Esophagus muscularis mucosa (tissue), 4 donors: ENCODE results near the gene BORCS6. TPM values are rescaled to one million over a fixed set of nuclear protein-coding genes. Genes with fewer than 3 reads are reported as not detected.
A peak's percentile ranks its signal among the peaks of the same experiment; 100 is the strongest.

Experiments
- DNase-seq: peaks from one replicate; pipeline ENCODE4 v3.0.0-alpha.2; 2017; ENCODE audit errors: extremely low spot score
- H3K27ac ChIP-seq, 4 donors: fragments of 200-600 bp; sonication (generic); replicated peaks in 1 of 4; 1 replicate in 3 of 4; 2 replicates in 1 of 4; pipeline ENCODE4 v1.5.1; 2016 to 2019; ENCODE audit warnings: mild to moderate bottlenecking in 1 of 4
- H3K27me3 ChIP-seq, 4 donors: fragments of 200-600 bp; sonication (generic); one replicate each; pipeline versions ENCODE4 v1.5.1 to v1.6.0; 2016 to 2019
- H3K36me3 ChIP-seq, 4 donors: fragments of 200-600 bp; sonication (generic); one replicate each; pipeline ENCODE4 v1.5.1; 2016 to 2019
- H3K4me1 ChIP-seq, 4 donors: fragments of 200-600 bp; sonication (generic); one replicate each; pipeline ENCODE4 v1.5.1; 2016 to 2019
- H3K4me3 ChIP-seq, 4 donors: fragments of 200-600 bp; sonication (generic); 1 replicate in 2 of 4; 2 replicates in 2 of 4; pipeline ENCODE4 v1.5.1; 2016 to 2019; ENCODE audit warnings: mild to moderate bottlenecking in 4 of 4, moderate library complexity in 1 of 4
- H3K9me3 ChIP-seq, 4 donors: fragments of 200-600 bp; sonication (generic); 1 replicate in 3 of 4; 2 replicates in 1 of 4; pipeline ENCODE4 v1.5.1; 2016 to 2019
- EP300 ChIP-seq: sonication (generic); formaldehyde crosslinking; IDR thresholded peaks from one replicate; pipeline ENCODE4 v1.6.1; 2017; ENCODE audit warnings: antibody characterized with exemption
- POLR2A ChIP-seq: fragments of 450-650 bp; IDR thresholded peaks from one replicate; pipeline ENCODE4 v1.6.1; 2017; ENCODE audit warnings: antibody characterized with exemption, moderate library complexity, mild to moderate bottlenecking, low read depth
- POLR2AphosphoS5 ChIP-seq, 2 donors: sonication (generic); formaldehyde crosslinking; IDR thresholded peaks; one replicate each; pipeline ENCODE4 v1.6.1; 2017; ENCODE audit warnings: antibody characterized with exemption in 2 of 2
- WGBS: methylation state at CpG from one replicate; pipeline ENCODE4 v1.1.5; 2018; 5-methylcytosine and 5-hydroxymethylcytosine counted together
- intact Hi-C: fragments of 100-400 bp; cut with DNase I; formaldehyde crosslinking; loops from one replicate; pipeline ENCODE4 v1.15.1; 2023
- total RNA-seq, 4 donors: library from RNA; depleted of rRNA; stranded (reverse); fragments of >200 nt; gene quantifications; one replicate each; pipeline versions ENCODE4 v1.1.0 to v1.2.1, GENCODE V29; 2016
- TF ChIP-seq, protein P1 (sequence below), 3 experiments: fragments of 200-600 bp in 2 of 3; fragments of 450-650 bp in 1 of 3; sonication (generic) in 2 of 3; IDR thresholded peaks; one replicate each; pipeline ENCODE4 v1.5.1; 2017 to 2019; ENCODE audit warnings: antibody characterized with exemption in 3 of 3, mild to moderate bottlenecking in 2 of 3, moderate library complexity in 1 of 3

The BORCS6 gene
- total RNA-seq, 4 donors from 2014 or later = 8.6 to 22.4 (median 13.9) TPM

DNA sequence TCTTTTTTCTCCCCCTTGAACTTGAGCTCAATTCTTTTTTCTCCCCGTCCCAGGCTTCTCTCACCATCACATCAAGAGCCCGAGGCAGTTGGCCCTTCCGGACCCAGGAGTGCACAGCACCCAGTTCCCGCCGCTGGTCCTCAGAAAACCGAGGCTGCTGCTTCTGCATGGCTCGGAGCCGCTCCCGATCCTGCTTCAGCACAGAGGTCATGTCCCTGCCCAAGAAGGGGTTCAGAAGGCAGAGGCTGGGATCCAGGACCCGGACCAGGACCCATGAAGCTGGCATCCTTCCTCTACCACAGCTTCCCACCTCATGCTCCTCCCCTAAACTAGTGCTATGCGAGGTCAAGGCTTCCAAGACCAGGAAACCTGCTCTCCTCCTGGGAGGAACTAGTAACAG is 48.2 kb downstream of the BORCS6 start:
- H3K4me3 ChIP-seq = no peak overlapping the region
- no peaks in the 10 kb centered on the region for H3K27me3 ChIP-seq
- H3K36me3 ChIP-seq = peaks cover 74 to 76% (median 75%) of the 10 kb centered on the region in 4 donors
- peaks cover 37 to 85% (median 85%) of the 10 kb centered on the region in 4 donors for H3K4me1 ChIP-seq
- H3K9me3 ChIP-seq = no peaks in the 10 kb centered on the region
- intact Hi-C loops = no loop called here
- TF ChIP-seq EP300 (no peak), POLR2AphosphoS5 (IDR thresholded peaks at IDR 0.05) (no peak), POLR2A (no peak)
- TF ChIP-seq, protein P1, sequence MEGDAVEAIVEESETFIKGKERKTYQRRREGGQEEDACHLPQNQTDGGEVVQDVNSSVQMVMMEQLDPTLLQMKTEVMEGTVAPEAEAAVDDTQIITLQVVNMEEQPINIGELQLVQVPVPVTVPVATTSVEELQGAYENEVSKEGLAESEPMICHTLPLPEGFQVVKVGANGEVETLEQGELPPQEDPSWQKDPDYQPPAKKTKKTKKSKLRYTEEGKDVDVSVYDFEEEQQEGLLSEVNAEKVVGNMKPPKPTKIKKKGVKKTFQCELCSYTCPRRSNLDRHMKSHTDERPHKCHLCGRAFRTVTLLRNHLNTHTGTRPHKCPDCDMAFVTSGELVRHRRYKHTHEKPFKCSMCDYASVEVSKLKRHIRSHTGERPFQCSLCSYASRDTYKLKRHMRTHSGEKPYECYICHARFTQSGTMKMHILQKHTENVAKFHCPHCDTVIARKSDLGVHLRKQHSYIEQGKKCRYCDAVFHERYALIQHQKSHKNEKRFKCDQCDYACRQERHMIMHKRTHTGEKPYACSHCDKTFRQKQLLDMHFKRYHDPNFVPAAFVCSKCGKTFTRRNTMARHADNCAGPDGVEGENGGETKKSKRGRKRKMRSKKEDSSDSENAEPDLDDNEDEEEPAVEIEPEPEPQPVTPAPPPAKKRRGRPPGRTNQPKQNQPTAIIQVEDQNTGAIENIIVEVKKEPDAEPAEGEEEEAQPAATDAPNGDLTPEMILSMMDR (IDR thresholded peaks at IDR 0.05) = no peak
- H3K27ac ChIP-seq = peak overlapping the region; percentile 85 to 100 (median 97)
- WGBS = 87% methylated on average over 11 of the region's 11 CpGs
- no peak for DNase-seq

DNA sequence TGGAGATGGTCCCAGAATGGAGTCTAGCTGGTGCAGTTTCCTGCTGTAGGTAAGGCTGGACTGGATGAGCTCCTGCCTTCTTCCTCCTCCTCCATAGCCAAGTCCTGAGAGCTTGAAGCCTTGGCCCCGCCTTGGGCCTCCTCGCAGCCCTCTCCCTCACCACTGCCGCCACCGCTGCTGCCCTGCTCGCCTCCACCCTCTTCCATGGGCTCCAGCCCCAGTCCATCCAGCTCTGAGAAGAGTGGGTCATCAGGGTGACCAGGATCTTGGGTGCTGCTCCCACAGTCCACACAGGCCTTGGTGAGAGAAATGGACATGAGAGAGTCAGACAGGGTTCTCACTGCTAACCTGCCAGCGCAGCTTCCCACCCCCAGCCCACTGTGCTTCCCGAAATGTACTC is 48.9 kb downstream of the BORCS6 start:
- Histone ChIP-seq H3K4me3 (no peak overlapping the region), H3K27me3 (no peaks in the 10 kb centered on the region), H3K27ac (peak overlapping the region; percentile 85 to 100 (median 97)), H3K4me1 (peaks cover 31 to 79% (median 78%) of the 10 kb centered on the region in 4 donors), H3K9me3 (no peaks in the 10 kb centered on the region), H3K36me3 (peaks cover 67 to 69% (median 68%) of the 10 kb centered on the region in 4 donors)
- no peak for DNase-seq
- TF ChIP-seq, protein P1 (IDR thresholded peaks at IDR 0.05) = no peak
- TF ChIP-seq POLR2A = no peak
- peak in 1 of 2 donors; percentile 4 for TF ChIP-seq POLR2AphosphoS5 (IDR thresholded peaks at IDR 0.05)
- TF ChIP-seq EP300 = no peak
- 91% methylated on average over 7 of the region's 7 CpGs for WGBS
- intact Hi-C loops = no loop called here

DNA sequence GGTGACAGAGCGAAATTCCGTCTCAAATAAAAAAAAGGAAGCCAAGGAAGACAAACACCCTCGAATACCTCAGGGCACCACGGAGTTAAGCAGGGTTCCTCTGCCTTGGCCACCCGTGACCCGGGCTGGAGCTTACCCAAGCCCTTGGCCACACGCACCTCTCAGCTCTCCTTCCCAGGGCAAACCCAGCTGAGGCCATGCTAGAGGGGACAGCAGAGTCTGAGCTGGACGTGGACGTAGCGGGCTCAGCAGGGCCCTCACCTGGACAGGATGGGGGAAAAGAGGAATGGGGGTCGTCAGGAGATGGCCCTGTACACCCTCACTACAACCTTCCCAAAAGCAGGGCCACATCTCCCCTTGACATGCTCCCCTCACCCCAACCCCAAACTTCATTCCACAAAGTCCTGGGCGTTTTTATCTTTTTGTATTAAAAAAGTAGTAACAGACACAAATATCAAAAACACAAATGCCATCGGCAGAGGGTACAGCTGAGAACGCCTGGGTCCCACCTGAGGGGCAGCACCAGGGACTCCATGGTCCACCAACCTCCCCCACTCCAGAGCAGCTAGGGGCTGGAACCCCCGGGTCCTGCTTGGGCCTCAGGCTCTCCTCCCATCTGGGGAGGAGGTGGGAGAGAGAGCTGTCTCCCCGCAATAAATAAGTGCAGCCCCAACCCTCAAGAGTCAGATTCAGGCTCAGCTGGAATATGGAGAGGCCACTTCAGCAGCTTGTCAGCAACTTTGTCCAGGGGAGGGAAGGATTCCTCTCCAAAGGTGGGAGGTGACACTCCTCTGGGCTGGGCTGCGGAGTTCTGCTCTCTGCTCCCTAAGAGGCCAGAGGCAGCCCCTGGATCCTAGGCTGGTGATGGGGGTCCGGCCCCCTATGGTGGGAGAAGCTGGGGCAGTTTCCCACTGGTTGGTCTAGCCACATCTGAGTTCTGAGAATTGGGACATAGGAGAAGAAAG is 49.6 kb downstream of the BORCS6 start:
- Histone ChIP-seq H3K36me3 (peaks cover 60 to 62% (median 61%) of the 10 kb centered on the region in 4 donors), H3K27me3 (no peaks in the 10 kb centered on the region), H3K4me3 (no peak overlapping the region), H3K27ac (peak overlapping the region; percentile 85 to 100 (median 97)), H3K4me1 (peaks cover 31 to 74% (median 71%) of the 10 kb centered on the region in 4 donors), H3K9me3 (no peaks in the 10 kb centered on the region)
- intact Hi-C loops = no loop called here
- WGBS = 71% methylated on average over 17 of the region's 18 CpGs
- no peak for TF ChIP-seq EP300
- TF ChIP-seq, protein P1 (IDR thresholded peaks at IDR 0.05) = no peak
- TF ChIP-seq POLR2A = no peak
- peak in 1 of 2 donors; percentile 15 for TF ChIP-seq POLR2AphosphoS5 (IDR thresholded peaks at IDR 0.05)
- DNase-seq = no peak

DNA sequence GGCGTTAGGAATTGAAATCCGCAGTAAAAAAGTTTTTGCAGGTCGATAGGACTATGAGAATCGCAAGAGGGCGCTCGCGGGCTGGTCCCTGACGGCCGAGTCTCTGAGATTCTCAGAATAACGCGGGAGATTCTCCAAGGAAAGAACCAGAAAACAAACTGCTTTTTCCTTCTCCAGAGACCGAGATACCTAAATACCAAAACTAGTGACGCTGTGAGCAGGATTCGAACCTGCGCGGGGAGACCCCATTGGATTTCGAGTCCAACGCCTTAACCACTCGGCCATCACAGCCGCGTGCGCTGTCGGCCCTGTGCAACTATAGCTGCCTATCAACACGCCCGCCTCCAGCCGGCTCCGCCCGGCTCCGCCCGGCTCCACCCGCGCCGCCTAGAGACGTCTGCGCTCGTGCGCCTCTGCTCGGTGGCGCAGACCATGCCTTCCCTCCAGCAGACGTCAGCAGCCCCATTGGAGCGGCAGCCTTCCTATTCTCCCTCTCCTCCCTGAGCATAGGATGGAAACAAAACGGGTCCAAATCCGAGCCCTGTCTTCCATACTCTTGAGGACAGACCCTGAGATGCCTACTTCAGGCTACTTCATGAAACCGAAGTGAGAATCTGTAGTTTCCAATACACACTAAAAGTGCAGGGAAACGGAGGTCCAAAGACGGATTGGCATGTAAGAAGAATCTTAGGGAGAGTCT is 51.2 kb downstream of the BORCS6 start:
- H3K9me3 ChIP-seq = no peaks in the 10 kb centered on the region
- H3K4me3 ChIP-seq = peak overlapping the region; percentile 2 to 31 (median 20)
- H3K36me3 ChIP-seq = peaks cover 45 to 47% (median 46%) of the 10 kb centered on the region in 4 donors
- intact Hi-C loops = loop anchor here (1.0 kb wide), 1 partner anchor 19 kb away; no protein-coding TSS in a partner anchor
- under 1% methylated on average over 45 of the region's 46 CpGs for WGBS
- no peaks in the 10 kb centered on the region for H3K27me3 ChIP-seq
- peak; percentile 99 for DNase-seq
- TF ChIP-seq, protein P1 (IDR thresholded peaks at IDR 0.05) = peak; percentile 79 to 94 (median 83)
- no peak for TF ChIP-seq EP300
- TF ChIP-seq POLR2A = peak; percentile 35
- TF ChIP-seq POLR2AphosphoS5 (IDR thresholded peaks at IDR 0.05) = peak in 1 of 2 donors; percentile 92
- H3K27ac ChIP-seq = peak overlapping the region; percentile 85 to 100 (median 97)
- peaks cover 31 to 61% (median 61%) of the 10 kb centered on the region in 4 donors for H3K4me1 ChIP-seq
